H1 (cell line): ENCODE results near the gene FNIP2. TPM values are rescaled to one million over a fixed set of nuclear protein-coding genes. Genes with fewer than 3 reads are reported as not detected.

Source experiments
- CTCF ChIA-PET: fragments of 300-600 bp; sonication (Branson Sonifier 250); formaldehyde crosslinking; loops from one replicate; lab custom pipeline; 2021; ENCODE audit not compliant: partially characterized antibody; lab: Charles Lee
- POLR2A ChIA-PET: fragments of 300-600 bp; sonication (Branson Sonifier 250); formaldehyde crosslinking; loops from one replicate; lab custom pipeline; 2021; ENCODE audit warnings: inconsistent platforms; ENCODE audit not compliant: partially characterized antibody; lab: Charles Lee
- DNase-seq, 2 experiments: peaks; one replicate each; pipeline versions ENCODE4 v3.0.0 to v3.0.0-alpha.2; 2010 to 2022; ENCODE audit warnings: low spot score in 2 of 2, low read depth in 1 of 2, mixed read lengths in 1 of 2
- FAIRE-seq: peaks from 2 replicates; lab custom pipeline; 2011; peaks lifted over from hg19 to GRCh38; lab: Jason Lieb, UNC
- H2AFZ ChIP-seq: 2 replicates; pipeline ENCODE4 v1.8.1; 2012; ENCODE audit warnings: low read length, inconsistent platforms
- H2AK5ac ChIP-seq: 2 replicates; pipeline ENCODE4 v1.6.1; 2013; ENCODE audit warnings: low read depth, low read length
- H2BK120ac ChIP-seq: replicated peaks from 2 replicates; pipeline ENCODE3; 2013; ENCODE audit warnings: low read depth, low read length, inconsistent platforms
- H2BK12ac ChIP-seq: 2 replicates; pipeline ENCODE4 v1.6.1; 2013; ENCODE audit warnings: low read depth, low read length
- H2BK15ac ChIP-seq: 2 replicates; pipeline ENCODE4 v1.6.1; 2013; ENCODE audit warnings: low read length
- H2BK20ac ChIP-seq: 2 replicates; pipeline ENCODE4 v1.6.1; 2013; ENCODE audit warnings: low read length
- H2BK5ac ChIP-seq: 2 replicates; pipeline ENCODE4 v1.6.1; 2013; ENCODE audit warnings: low read depth, low read length
- H3K14ac ChIP-seq: 2 replicates; pipeline ENCODE4 v1.6.1; 2013; ENCODE audit warnings: inconsistent platforms; ENCODE audit not compliant: insufficient read length
- H3K18ac ChIP-seq: 2 replicates; pipeline ENCODE4 v1.6.1; 2013; ENCODE audit warnings: low read length; ENCODE audit errors: extremely low read depth
- H3K23ac ChIP-seq: 2 replicates; pipeline ENCODE4 v1.6.1; 2013; ENCODE audit warnings: inconsistent platforms; ENCODE audit not compliant: insufficient read length
- H3K23me2 ChIP-seq: 2 replicates; pipeline ENCODE4 v1.6.1; 2013; ENCODE audit warnings: low read depth, low read length
- H3K27ac ChIP-seq: 2 replicates; pipeline ENCODE4 v1.6.1; 2011; ENCODE audit warnings: low read depth, low read length, inconsistent platforms
- H3K27me3 ChIP-seq, 4 experiments: replicated peaks in 1 of 4; 1 replicate in 1 of 4; 2 replicates in 3 of 4; pipeline versions ENCODE4 v1.6.1 to v1.8.1; 2011 to 2013; ENCODE audit warnings: low read length in 3 of 4, mild to moderate bottlenecking in 3 of 4, inconsistent platforms in 2 of 4, mixed read lengths in 2 of 4, moderate library complexity in 1 of 4; ENCODE audit not compliant: control insufficient read depth in 3 of 4, insufficient read depth in 3 of 4; ENCODE audit errors: extremely low read depth in 1 of 4
- H3K36me3 ChIP-seq, 4 experiments: 2 replicates each; pipeline versions ENCODE4 v1.6.1 to v1.8.1; 2011 to 2013; ENCODE audit warnings: mild to moderate bottlenecking in 4 of 4, low read length in 3 of 4, moderate library complexity in 2 of 4, control low read depth in 1 of 4, inconsistent platforms in 1 of 4; ENCODE audit not compliant: insufficient read depth in 4 of 4, control insufficient read depth in 2 of 4
- H3K4ac ChIP-seq: replicated peaks from 2 replicates; pipeline ENCODE3; 2013; ENCODE audit warnings: low read length, low read depth, mixed read lengths, inconsistent platforms; ENCODE audit not compliant: insufficient read length
- H3K4me1 ChIP-seq, 4 experiments: replicated peaks in 1 of 4; 1 replicate in 1 of 4; 2 replicates in 3 of 4; pipeline versions ENCODE4 v1.6.1 to v1.8.1; 2011 to 2013; ENCODE audit warnings: low read length in 3 of 4, inconsistent platforms in 2 of 4, mixed read lengths in 1 of 4; ENCODE audit not compliant: insufficient read depth in 4 of 4, control insufficient read depth in 3 of 4
- H3K4me2 ChIP-seq, 2 experiments: 2 replicates each; pipeline versions ENCODE4 v1.6.1 to v1.8.1; 2011 to 2013; ENCODE audit warnings: low read depth in 2 of 2, low read length in 2 of 2, control low read depth in 1 of 2, inconsistent platforms in 1 of 2, mild to moderate bottlenecking in 1 of 2; ENCODE audit not compliant: insufficient read depth in 1 of 2
- H3K4me3 ChIP-seq, 4 experiments: fragments of 200-600, 300-600 bp in 1 of 4; sonication (generic), shearing (Covaris generic), sonication (Bioruptor Twin) in 1 of 4; 2 replicates each; pipeline versions ENCODE4 v1.5.1 to v1.8.1; 2011 to 2016; ENCODE audit warnings: low read length in 4 of 4, low read depth in 3 of 4, control low read depth in 2 of 4, inconsistent platforms in 2 of 4, mild to moderate bottlenecking in 2 of 4, mixed read lengths in 1 of 4, moderate library complexity in 1 of 4; ENCODE audit not compliant: insufficient read depth in 2 of 4; ENCODE audit errors: extremely low read depth in 1 of 4
- H3K56ac ChIP-seq: replicated peaks from 2 replicates; pipeline ENCODE3; 2013; ENCODE audit warnings: low read depth, mild to moderate bottlenecking, mixed read lengths, low read length, inconsistent platforms; ENCODE audit not compliant: insufficient read length
- H3K79me1 ChIP-seq: 2 replicates; pipeline ENCODE4 v1.6.1; 2013; ENCODE audit warnings: low read depth, low read length, control low read depth
- H3K79me2 ChIP-seq, 2 experiments: 2 replicates each; pipeline versions ENCODE4 v1.6.1 to v1.8.1; 2012 to 2013; ENCODE audit warnings: low read length in 2 of 2, mild to moderate bottlenecking in 2 of 2, inconsistent platforms in 1 of 2; ENCODE audit not compliant: insufficient read depth in 2 of 2, control insufficient read depth in 1 of 2
- H3K9ac ChIP-seq, 4 experiments: replicated peaks in 1 of 4; 1 replicate in 1 of 4; 2 replicates in 3 of 4; pipeline versions ENCODE4 v1.6.1 to v1.8.1; 2011 to 2013; ENCODE audit warnings: low read depth in 3 of 4, low read length in 3 of 4, control low read depth in 2 of 4, mild to moderate bottlenecking in 2 of 4, moderate library complexity in 2 of 4, inconsistent platforms in 1 of 4; ENCODE audit errors: extremely low read depth in 1 of 4
- H3K9me3 ChIP-seq, 2 experiments: 2 replicates each; pipeline versions ENCODE4 v1.6.1 to v1.8.1; 2012 to 2013; ENCODE audit warnings: mild to moderate bottlenecking in 2 of 2, moderate library complexity in 2 of 2, control low read depth in 1 of 2, inconsistent platforms in 1 of 2, low read depth in 1 of 2, low read length in 1 of 2, mixed read lengths in 1 of 2; ENCODE audit not compliant: insufficient read depth in 2 of 2
- H4K20me1 ChIP-seq, 2 experiments: replicated peaks in 1 of 2; 2 replicates each; pipeline versions ENCODE3 to v1.8.1; 2011 to 2013; ENCODE audit warnings: inconsistent platforms in 2 of 2, low read length in 2 of 2, mild to moderate bottlenecking in 1 of 2; ENCODE audit not compliant: insufficient read depth in 2 of 2, control insufficient read depth in 1 of 2
- H4K5ac ChIP-seq: 2 replicates; pipeline ENCODE4 v1.6.1; 2013; ENCODE audit warnings: low read length, low read depth, mixed read lengths, inconsistent platforms; ENCODE audit not compliant: insufficient read length
- H4K8ac ChIP-seq: 2 replicates; pipeline ENCODE4 v1.8.0; 2013; ENCODE audit warnings: mild to moderate bottlenecking, moderate library complexity, low read length, inconsistent platforms; ENCODE audit not compliant: insufficient read depth; ENCODE audit errors: extremely low read depth
- H4K91ac ChIP-seq: replicated peaks from 2 replicates; pipeline ENCODE3; 2013; ENCODE audit warnings: low read length, mixed read lengths, inconsistent platforms; ENCODE audit not compliant: insufficient read length
- ATF2 ChIP-seq: IDR thresholded peaks from 2 replicates; pipeline ENCODE4 v1.6.1; 2012; ENCODE audit warnings: low read length, inconsistent platforms
- BACH1 ChIP-seq: IDR thresholded peaks from 2 replicates; pipeline ENCODE4 v1.6.1; 2012; ENCODE audit warnings: low read length, improper control_type of control experiment
- MAX ChIP-seq: IDR thresholded peaks from 2 replicates; pipeline ENCODE4 v1.6.1; 2012; ENCODE audit warnings: inconsistent platforms
- RNF2 ChIP-seq: fragments of 200-900, 300-1000 bp; sonication (generic); IDR thresholded peaks from 2 replicates; pipeline ENCODE4 v1.7.1; 2016; ENCODE audit warnings: borderline replicate concordance, low read depth, mild to moderate bottlenecking, antibody characterized with exemption, low read length; ENCODE audit not compliant: poor library complexity, severe bottlenecking; ENCODE audit errors: missing control alignments
- YY1 ChIP-seq: IDR thresholded peaks from 2 replicates; pipeline ENCODE4 v1.6.1; 2011; ENCODE audit warnings: low read depth, mild to moderate bottlenecking, low read length
- polyA plus RNA-seq, 7 experiments: library from polyadenylated mRNA; depleted of rRNA in 3 of 7; stranded (reverse) in 5 of 7; unstranded in 2 of 7; fragments of >200 nt in 5 of 7; fragments of 200-250 nt in 2 of 7; gene quantifications; 1 replicate in 5 of 7; 2 replicates in 1 of 7; 4 replicates in 1 of 7; pipeline versions ENCODE4 v1.2.1 to v1.2.3, GENCODE V29; 2011 to 2013; ENCODE audit warnings: missing spikeins in 2 of 7, mixed read lengths in 2 of 7
- total RNA-seq: library from RNA; stranded (reverse); fragmentation: NEBNext Ultra II Directional; extraction: Animal tissue kit (Norgen Biotek cat#: 25700); gene quantifications from 2 replicates; pipeline ENCODE4 v1.2.1, GENCODE V29; 2021

The FNIP2 gene
- total and polyA plus RNA-seq, 2 of the 8 experiments (the other 6 are each of a cell fraction or from before 2014, with no cell fraction given), result 4.0 to 13.0 TPM

GRCh38 chr4:158786955-158787354, 18.1 kb downstream of the FNIP2 start:
- no peak for FAIRE-seq
- POLR2A ChIA-PET, result interaction anchor here (1.4 kb wide), 1 partner anchor 9 kb away, joined by 3 read pairs; no protein-coding TSS in a partner anchor
- no peak overlapping the region for H3K4me2 ChIP-seq

More at GRCh38 chr4:158786955-158787354, 18.1 kb downstream of the FNIP2 start:
- Histone ChIP-seq H3K4ac (no peak overlapping the region), H3K9me3 (no peaks in the 10 kb centered on the region), H3K36me3 (no peaks in the 10 kb centered on the region), H3K27me3 (no peaks in the 10 kb centered on the region), H2BK20ac (no peak overlapping the region), H2BK120ac (no peak overlapping the region), H3K14ac (no peak overlapping the region), H3K79me2 (peaks cover 0 to 28% of the 10 kb centered on the region in 2 experiments; a peak in 2 of 4 replicates), H2AFZ (no peak overlapping the region), H2BK15ac (no peak overlapping the region), H3K23ac (no peak overlapping the region), H3K56ac (no peak overlapping the region), H4K8ac (no peak overlapping the region), H4K5ac (no peak overlapping the region), H2AK5ac (no peak overlapping the region), H3K4me3 (no peak overlapping the region), H3K4me1 (peaks cover 0 to 2% (median 0%) of the 10 kb centered on the region in 4 experiments; a peak in 1 of 7 replicates), H4K91ac (no peak overlapping the region), H3K9ac (no peak overlapping the region), H2BK12ac (no peak overlapping the region), H4K20me1 (no peaks in the 10 kb centered on the region), H2BK5ac (no peak overlapping the region), H3K79me1 (no peaks in the 10 kb centered on the region; the same call in 1 of the 2 replicates), H3K23me2 (no peaks in the 10 kb centered on the region), H3K27ac (no peak overlapping the region), H3K18ac (no peak overlapping the region)
- TF ChIP-seq ATF2, result no peak
- no peak for TF ChIP-seq MAX
- no peak for TF ChIP-seq YY1
- no peak for TF ChIP-seq BACH1
- TF ChIP-seq RNF2, result no peak
- DNase-seq, result no peak
- CTCF ChIA-PET, result interaction anchor here (0.9 to 3.7 kb wide), 2 partner anchors 47 to 64 kb away, joined by 3 to 16 read pairs; no protein-coding TSS in a partner anchor
